Measurements from ENCODE around the gene SERPINI2. TPM values are rescaled to one million over a fixed set of nuclear protein-coding genes. Genes with fewer than 3 reads are reported as not detected.
"Not testable (repeated sequence)": the region's sequence is repeated elsewhere in the genome, so short reads cannot be mapped to it uniquely, and the experiment has no call there.

SERPINI2 gene
- total RNA-seq, 2 donors from 2014 or later: 2.2 TPM; not detected in 1

DNA sequence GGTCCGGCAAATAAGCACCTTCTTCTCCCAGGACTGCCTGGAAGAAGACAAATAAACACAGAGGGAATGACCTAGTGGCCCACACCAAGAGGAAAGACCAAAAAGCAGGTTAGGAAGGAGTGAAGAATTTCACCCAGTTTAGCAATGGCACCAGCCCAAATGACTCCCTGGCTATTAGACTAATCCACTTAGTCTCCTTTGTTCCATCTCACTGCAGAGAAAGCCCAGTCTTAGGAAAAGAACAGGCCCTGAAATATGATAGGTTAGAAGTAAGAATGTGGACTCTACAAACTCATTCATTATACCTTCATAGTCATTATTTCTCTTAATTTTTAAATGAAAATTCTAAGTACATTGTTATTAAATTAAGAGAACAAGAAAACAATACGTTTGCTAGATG, 23.2 kb downstream of the SERPINI2 start:
- Histone ChIP-seq H3K4me3 (no peak overlapping the region), H3K27me3 (no peaks in the 10 kb centered on the region), H3K27ac (no peak overlapping the region), H3K9me3 (no peaks in the 10 kb centered on the region), H3K36me3 (no peaks in the 10 kb centered on the region), H3K4me1 (no peaks in the 10 kb centered on the region)
- TF ChIP-seq, protein P1, sequence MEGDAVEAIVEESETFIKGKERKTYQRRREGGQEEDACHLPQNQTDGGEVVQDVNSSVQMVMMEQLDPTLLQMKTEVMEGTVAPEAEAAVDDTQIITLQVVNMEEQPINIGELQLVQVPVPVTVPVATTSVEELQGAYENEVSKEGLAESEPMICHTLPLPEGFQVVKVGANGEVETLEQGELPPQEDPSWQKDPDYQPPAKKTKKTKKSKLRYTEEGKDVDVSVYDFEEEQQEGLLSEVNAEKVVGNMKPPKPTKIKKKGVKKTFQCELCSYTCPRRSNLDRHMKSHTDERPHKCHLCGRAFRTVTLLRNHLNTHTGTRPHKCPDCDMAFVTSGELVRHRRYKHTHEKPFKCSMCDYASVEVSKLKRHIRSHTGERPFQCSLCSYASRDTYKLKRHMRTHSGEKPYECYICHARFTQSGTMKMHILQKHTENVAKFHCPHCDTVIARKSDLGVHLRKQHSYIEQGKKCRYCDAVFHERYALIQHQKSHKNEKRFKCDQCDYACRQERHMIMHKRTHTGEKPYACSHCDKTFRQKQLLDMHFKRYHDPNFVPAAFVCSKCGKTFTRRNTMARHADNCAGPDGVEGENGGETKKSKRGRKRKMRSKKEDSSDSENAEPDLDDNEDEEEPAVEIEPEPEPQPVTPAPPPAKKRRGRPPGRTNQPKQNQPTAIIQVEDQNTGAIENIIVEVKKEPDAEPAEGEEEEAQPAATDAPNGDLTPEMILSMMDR (IDR thresholded peaks at IDR 0.05): no peak
- no peak for DNase-seq (ENCODE audit: low spot score)

DNA sequence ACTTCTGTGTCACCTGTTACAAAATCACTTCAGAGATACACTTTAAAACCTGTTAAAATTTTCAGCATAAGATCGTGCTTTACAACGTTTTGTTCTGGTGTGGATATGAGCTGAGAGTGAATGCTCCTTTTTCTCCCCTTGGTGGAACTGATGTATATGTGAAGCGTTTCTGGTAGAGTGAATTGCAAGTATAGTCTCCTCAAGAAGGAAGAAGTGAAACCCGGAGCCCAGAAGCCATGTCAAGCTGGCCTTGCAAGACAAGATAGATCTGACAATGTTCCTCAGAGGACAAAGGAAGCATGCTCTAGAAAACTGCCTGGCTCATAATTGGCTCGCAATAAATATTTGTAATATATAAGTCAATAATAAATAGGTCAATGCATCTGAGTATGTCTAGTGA, 23.6 kb downstream of the SERPINI2 start:
- TF ChIP-seq, protein P1 (IDR thresholded peaks at IDR 0.05): no peak
- Histone ChIP-seq H3K36me3 (no peaks in the 10 kb centered on the region), H3K27ac (no peak overlapping the region), H3K4me3 (no peak overlapping the region), H3K4me1 (no peaks in the 10 kb centered on the region), H3K27me3 (no peaks in the 10 kb centered on the region), H3K9me3 (no peaks in the 10 kb centered on the region)
- no peak for DNase-seq (ENCODE audit: low spot score)

DNA sequence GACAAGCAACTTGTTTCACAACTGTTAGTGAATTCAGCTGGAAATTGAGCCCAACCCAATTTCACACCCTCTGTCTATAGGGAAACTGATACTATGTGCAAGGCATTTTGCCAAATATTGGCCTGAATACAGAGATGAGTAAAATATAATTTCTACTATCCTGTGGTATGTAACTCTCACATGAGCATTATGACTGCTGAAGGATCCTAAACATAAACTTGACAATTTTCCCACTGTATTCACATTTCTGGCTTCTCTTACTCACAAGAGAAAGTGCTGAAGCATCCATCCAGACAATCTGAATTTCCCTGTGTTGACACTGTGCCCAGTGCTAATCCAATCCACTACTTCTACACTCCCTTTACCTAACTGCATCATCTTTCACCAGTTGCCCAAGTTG, 28.4 kb downstream of the SERPINI2 start:
- TF ChIP-seq, protein P1 (IDR thresholded peaks at IDR 0.05): no peak
- no peak for DNase-seq (ENCODE audit: low spot score)

DNA sequence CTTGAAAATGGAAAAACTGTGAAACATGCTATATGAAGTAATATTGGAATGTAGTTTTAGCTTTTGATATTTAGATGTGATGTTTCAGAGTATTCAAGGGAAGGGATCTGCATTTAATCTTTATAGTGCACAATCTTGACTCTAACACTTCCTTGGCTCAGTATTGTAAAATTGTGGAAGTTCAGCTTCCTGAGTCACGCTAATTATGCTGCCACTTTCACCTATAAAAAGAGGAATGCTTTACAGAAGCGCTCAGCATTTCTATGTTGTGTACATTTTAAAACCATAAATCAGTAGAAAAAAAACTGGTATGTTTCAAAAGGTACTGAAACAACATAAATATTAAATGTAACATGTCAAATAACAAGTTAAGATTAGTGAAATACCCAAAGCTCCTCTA, 32.6 kb downstream of the SERPINI2 start:
- H3K9me3 ChIP-seq: no peaks in the 10 kb centered on the region
- no peak overlapping the region for H3K4me3 ChIP-seq
- no peaks in the 10 kb centered on the region for H3K36me3 ChIP-seq
- H3K27me3 ChIP-seq: no peaks in the 10 kb centered on the region
- TF ChIP-seq, protein P1 (IDR thresholded peaks at IDR 0.05): no peak
- no peaks in the 10 kb centered on the region for H3K4me1 ChIP-seq
- DNase-seq (ENCODE audit: low spot score): no peak
- no peak overlapping the region for H3K27ac ChIP-seq

More for the DNA sequence above, 28.4 kb downstream of the SERPINI2 start:
- no peak overlapping the region for H3K4me3 ChIP-seq
- no peak overlapping the region for H3K27ac ChIP-seq
- no peaks in the 10 kb centered on the region for H3K27me3 ChIP-seq
- H3K9me3 ChIP-seq: no peaks in the 10 kb centered on the region
- no peaks in the 10 kb centered on the region for H3K36me3 ChIP-seq
- no peaks in the 10 kb centered on the region for H3K4me1 ChIP-seq

DNA sequence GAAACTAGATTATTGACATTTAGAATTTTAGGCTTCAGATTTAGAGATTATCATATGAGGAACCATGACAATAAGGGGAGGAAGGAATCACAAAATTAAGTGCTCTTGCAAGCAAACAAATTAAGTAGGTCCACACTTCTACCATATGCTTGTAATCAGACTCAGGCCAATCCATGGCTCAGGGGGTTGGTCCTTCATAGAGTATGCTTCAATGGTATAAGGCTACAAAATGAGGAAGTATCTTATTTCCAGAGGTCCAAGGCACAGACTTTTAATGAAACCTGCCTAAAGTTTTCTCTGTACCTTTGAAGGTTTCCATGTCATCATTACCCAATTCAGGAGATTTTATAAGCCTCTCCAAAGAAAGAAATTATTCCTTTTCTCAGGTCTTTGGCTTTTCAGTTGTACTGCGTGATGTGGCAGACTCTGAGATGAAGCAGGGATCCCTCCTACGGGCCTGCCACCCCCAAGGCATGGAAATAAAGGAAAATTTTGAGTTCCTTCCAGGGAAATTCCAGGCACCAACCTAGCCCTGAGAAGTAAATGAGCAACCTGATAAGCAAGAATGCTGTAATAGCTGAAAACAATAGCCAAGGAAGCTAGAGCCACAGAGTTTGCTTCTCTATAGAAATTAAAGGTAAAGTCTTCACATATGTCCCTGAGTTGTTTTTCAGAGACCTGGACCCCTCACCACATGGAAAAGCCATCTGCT, 36.3 kb downstream of the SERPINI2 start:
- H3K27ac ChIP-seq: no peak overlapping the region
- no peaks in the 10 kb centered on the region for H3K4me1 ChIP-seq
- no peak for DNase-seq (ENCODE audit: low spot score)
- no peaks in the 10 kb centered on the region for H3K9me3 ChIP-seq
- H3K4me3 ChIP-seq: no peak overlapping the region
- no peaks in the 10 kb centered on the region for H3K36me3 ChIP-seq
- TF ChIP-seq, protein P1 (IDR thresholded peaks at IDR 0.05): no peak
- H3K27me3 ChIP-seq: no peaks in the 10 kb centered on the region

DNA sequence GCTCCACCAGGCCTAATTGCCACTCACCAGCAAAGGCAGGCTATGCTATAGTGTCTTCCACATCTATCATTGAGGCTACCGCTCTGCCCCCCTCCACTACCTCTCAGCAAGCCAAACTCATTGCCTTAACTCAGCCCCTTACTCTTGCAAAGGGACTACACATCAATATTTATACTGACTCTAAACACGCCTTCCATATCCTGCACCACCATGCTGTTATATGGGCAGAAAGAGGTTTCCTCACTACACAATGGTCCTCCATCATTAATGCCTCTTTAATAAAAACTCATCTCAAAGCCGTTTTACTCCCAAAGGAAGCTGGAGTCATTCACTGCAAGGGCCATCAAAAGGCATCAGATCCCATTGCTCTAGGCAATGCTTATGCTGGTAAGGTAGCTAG, 46.9 kb downstream of the SERPINI2 start:
- H3K4me1 ChIP-seq; H3K9me3 ChIP-seq; H3K4me3 ChIP-seq; H3K36me3 ChIP-seq; DNase-seq (ENCODE audit: low spot score); H3K27me3 ChIP-seq; H3K27ac ChIP-seq: not testable (repeated sequence)

DNA sequence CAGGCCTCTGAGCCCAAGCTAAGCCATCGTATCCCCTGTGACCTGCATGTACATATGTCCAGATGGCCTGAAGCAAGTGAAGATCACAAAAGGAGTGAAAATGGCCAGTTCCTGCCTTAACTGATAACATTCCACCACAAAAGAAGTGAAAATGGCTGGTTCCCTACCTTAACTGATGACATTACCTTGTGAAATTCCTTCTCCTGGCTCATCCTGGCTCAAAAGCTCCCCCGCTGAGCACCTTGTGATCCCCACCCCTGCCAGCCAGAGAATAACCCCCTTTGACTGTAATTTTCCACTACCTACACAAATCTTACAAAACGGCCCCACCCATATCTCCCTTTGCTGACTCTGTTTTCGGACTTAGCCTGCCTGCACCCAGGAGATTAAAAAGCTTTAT, 51.4 kb downstream of the SERPINI2 start:
- not testable (repeated sequence) for H3K4me3 ChIP-seq; H3K27ac ChIP-seq; H3K36me3 ChIP-seq; H3K9me3 ChIP-seq; H3K4me1 ChIP-seq; DNase-seq (ENCODE audit: low spot score); H3K27me3 ChIP-seq
